GM19193 (cell line): ENCODE data around the gene PIK3CD.

ENCODE experiments used
- POLR2A ChIP-seq: IDR thresholded peaks from 4 replicates; pipeline ENCODE4 v1.6.1; 2011; ENCODE audit not compliant: insufficient read depth, insufficient read length; ENCODE audit errors: extremely low read depth

The PIK3CD gene

GRCh38 chr1:9690440-9691107 lies 39.0 kb downstream of the PIK3CD start:
- no peak for TF ChIP-seq POLR2A

GRCh38 chr1:9691108-9691445 lies 39.5 kb downstream of the PIK3CD start:
- TF ChIP-seq POLR2A: no peak

- no peak for TF ChIP-seq POLR2A
Measured at GRCh38 chr1:9691691-9692090, 40.2 kb downstream of the PIK3CD start.

- no peak for TF ChIP-seq POLR2A
Measured at GRCh38 chr1:9696793-9697192, 45.3 kb downstream of the PIK3CD start.

- no peak for TF ChIP-seq POLR2A
Measured at GRCh38 chr1:9699361-9699760, 47.8 kb downstream of the PIK3CD start.

GRCh38 chr1:9700340-9700739 lies 48.8 kb downstream of the PIK3CD start:
- no peak for TF ChIP-seq POLR2A

- no peak for TF ChIP-seq POLR2A
Measured at GRCh38 chr1:9701665-9702064, 50.1 kb downstream of the PIK3CD start.

GRCh38 chr1:9703165-9703509 lies 51.6 kb downstream of the PIK3CD start:
- TF ChIP-seq POLR2A: no peak

- no peak for TF ChIP-seq POLR2A
Measured at GRCh38 chr1:9703681-9704080, 52.1 kb downstream of the PIK3CD start.

GRCh38 chr1:9705337-9706093 lies 54.0 kb downstream of the PIK3CD start:
- no peak for TF ChIP-seq POLR2A

GRCh38 chr1:9706178-9706577 lies 54.6 kb downstream of the PIK3CD start:
- TF ChIP-seq POLR2A: no peak

- TF ChIP-seq POLR2A: no peak
Measured at GRCh38 chr1:9710037-9710436, 58.5 kb downstream of the PIK3CD start.

GRCh38 chr1:9711466-9712020 lies 60.0 kb downstream of the PIK3CD start:
- TF ChIP-seq POLR2A: no peak

GRCh38 chr1:9714257-9714718 lies 62.8 kb downstream of the PIK3CD start:
- no peak for TF ChIP-seq POLR2A

- no peak for TF ChIP-seq POLR2A
Measured at GRCh38 chr1:9715536-9716226, 64.2 kb downstream of the PIK3CD start.
